Pancreas (tissue), 10 donors: ENCODE results near the gene MUSK. TPM values are rescaled to one million over a fixed set of nuclear protein-coding genes. Genes with fewer than 3 reads are reported as not detected.

Experiments
- ATAC-seq, 4 donors: fragments of 200-7000 bp; cut with Tn5 transposase; one replicate each; pipeline versions ENCODE4 v1.8.0 to v1.9.1; 2020; ENCODE audit warnings: mild to moderate bottlenecking in 4 of 4, moderate library complexity in 4 of 4
- DNase-seq, 6 donors: peaks; one replicate each; pipeline ENCODE4 v3.0.0-alpha.2; 2020
- FAIRE-seq: peaks from 2 replicates; lab custom pipeline; 2012; peaks lifted over from hg19 to GRCh38; lab: Jason Lieb, UNC
- H3K27ac ChIP-seq, 4 donors: fragments of 200-600 bp; sonication (generic); 1 replicate in 3 of 4; 2 replicates in 1 of 4; pipeline versions ENCODE4 v1.5.0 to v1.8.0; 2020
- H3K27me3 ChIP-seq, 4 donors: fragments of 200-600 bp; one replicate each; pipeline ENCODE4 v1.8.0; 2021
- H3K36me3 ChIP-seq, 3 donors: fragments of 200-600 bp; sonication (generic) in 1 of 3; one replicate each; pipeline versions ENCODE4 v1.5.0 to v1.8.0; 2020 to 2021
- H3K4me1 ChIP-seq, 3 donors: fragments of 200-600 bp; one replicate each; pipeline ENCODE4 v1.8.0; 2021
- H3K4me3 ChIP-seq, 4 donors: fragments of 200-600 bp; sonication (generic) in 2 of 4; one replicate each; pipeline versions ENCODE4 v1.5.0 to v1.8.0; 2020 to 2021
- H3K9me3 ChIP-seq, 4 donors: fragments of 200-600 bp; one replicate each; pipeline ENCODE4 v1.8.0; 2021
- WGBS, 2 donors: extraction: QIAGEN DNeasy Blood & Tissue Kit; methylation state at CpG; one replicate each; pipeline ENCODE4 v1.1.7; 2013; 5-methylcytosine and 5-hydroxymethylcytosine counted together
- intact Hi-C, 3 donors: fragments of 100-400 bp; cut with DNase I; formaldehyde crosslinking; loops; one replicate each; pipeline versions ENCODE4 v1.11.1 to v1.14.2; 2022
- polyA plus RNA-seq, 2 donors: library from polyadenylated mRNA; stranded (reverse); fragments of 200-250 nt; gene quantifications; one replicate each; pipeline ENCODE4 v1.2.3, GENCODE V29; 2013
- total RNA-seq, 6 donors: library from RNA; stranded (reverse); fragmentation: NEBNext Ultra II Directional in 4 of 6; extraction: Animal tissue kit (Norgen Biotek cat#: 25700) in 4 of 6; gene quantifications; one replicate each; pipeline versions ENCODE4 v1.2.1 to v1.2.4, GENCODE V29; 2021 to 2023
- TF ChIP-seq, protein P1 (sequence below), 4 donors: fragments of 200-600 bp; sonication (generic) in 3 of 4; IDR thresholded peaks; one replicate each; pipeline versions ENCODE4 v1.5.0 to v1.8.0; 2021; ENCODE audit warnings: antibody characterized with exemption in 4 of 4
- donor health status: healthy with polysubstance abuse.
- donor health status: DM: no; HTN: no; CAD: no; lungs with moderate emphysema.
- donor health status: DM: no; HTN: no; CAD: no.
- donor health status: control.
- donor health status: control.
- donor health status: Bipolar disorder and iron deficiency.
- donor health status: DM: yes; HTN: yes; CAD: no.
- donor health status: DM: no; HTN: no; CAD: no.
- donor health status: DM: no; HTN: no; CAD: no.
- donor health status: DM: yes; HTN: yes; CAD: no.

The MUSK gene
- total and polyA plus RNA-seq, 8 donors: 0.06 to 0.39 (median 0.16) TPM; not detected in 4

DNA sequence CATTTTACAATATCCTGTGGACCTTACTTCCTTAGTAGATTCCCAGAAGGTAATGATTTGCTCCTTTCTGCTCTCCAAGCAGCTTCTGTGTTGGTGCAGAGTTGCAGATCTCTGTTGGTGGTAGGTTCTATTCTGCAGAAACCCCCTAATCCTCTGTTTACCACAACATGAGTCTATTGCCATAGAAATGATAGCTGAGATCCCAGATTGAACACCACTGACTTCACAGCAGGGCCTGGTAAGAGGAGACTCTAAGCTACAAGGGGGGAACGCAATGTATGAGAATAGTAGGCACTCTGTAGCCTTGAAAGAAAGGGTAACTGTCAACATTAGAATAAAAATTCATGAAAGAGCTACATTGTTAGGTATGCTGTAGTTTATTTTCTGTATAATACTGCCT is 59.5 kb downstream of the MUSK start:
- no peak for ATAC-seq
- TF ChIP-seq, protein P1, sequence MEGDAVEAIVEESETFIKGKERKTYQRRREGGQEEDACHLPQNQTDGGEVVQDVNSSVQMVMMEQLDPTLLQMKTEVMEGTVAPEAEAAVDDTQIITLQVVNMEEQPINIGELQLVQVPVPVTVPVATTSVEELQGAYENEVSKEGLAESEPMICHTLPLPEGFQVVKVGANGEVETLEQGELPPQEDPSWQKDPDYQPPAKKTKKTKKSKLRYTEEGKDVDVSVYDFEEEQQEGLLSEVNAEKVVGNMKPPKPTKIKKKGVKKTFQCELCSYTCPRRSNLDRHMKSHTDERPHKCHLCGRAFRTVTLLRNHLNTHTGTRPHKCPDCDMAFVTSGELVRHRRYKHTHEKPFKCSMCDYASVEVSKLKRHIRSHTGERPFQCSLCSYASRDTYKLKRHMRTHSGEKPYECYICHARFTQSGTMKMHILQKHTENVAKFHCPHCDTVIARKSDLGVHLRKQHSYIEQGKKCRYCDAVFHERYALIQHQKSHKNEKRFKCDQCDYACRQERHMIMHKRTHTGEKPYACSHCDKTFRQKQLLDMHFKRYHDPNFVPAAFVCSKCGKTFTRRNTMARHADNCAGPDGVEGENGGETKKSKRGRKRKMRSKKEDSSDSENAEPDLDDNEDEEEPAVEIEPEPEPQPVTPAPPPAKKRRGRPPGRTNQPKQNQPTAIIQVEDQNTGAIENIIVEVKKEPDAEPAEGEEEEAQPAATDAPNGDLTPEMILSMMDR (IDR thresholded peaks at IDR 0.05): no peak
- DNase-seq: no peak
- Histone ChIP-seq H3K27ac (no peak overlapping the region), H3K4me3 (no peak overlapping the region), H3K9me3 (no peaks in the 10 kb centered on the region), H3K36me3 (no peaks in the 10 kb centered on the region), H3K4me1 (no peaks in the 10 kb centered on the region), H3K27me3 (no peaks in the 10 kb centered on the region)
- WGBS, 2 donors: 82 to 84% methylated on average over 1 of the region's 1 CpG
- intact Hi-C loops: no loop called here
- no peak for FAIRE-seq

DNA sequence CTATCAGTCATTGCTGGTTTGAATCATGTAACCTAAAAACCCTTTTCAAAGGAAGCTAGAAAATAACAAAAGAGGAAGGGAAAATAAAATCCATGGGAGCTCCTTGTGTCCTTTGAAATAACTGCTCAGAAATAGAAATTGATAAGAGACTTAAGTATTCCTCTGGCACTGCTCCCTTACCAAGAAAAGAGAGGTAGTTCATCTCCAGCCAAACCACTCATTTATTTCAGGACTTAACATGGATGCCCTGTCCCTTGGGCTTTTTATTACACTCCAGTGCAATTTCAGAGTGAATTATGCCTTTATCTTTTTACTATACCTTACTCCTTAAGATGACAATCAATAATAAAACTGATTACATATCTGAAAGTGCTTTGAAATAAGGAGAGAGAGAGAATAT is 61.0 kb downstream of the MUSK start:
- intact Hi-C loops: no loop called here
- no peaks in the 10 kb centered on the region for H3K9me3 ChIP-seq

DNA sequence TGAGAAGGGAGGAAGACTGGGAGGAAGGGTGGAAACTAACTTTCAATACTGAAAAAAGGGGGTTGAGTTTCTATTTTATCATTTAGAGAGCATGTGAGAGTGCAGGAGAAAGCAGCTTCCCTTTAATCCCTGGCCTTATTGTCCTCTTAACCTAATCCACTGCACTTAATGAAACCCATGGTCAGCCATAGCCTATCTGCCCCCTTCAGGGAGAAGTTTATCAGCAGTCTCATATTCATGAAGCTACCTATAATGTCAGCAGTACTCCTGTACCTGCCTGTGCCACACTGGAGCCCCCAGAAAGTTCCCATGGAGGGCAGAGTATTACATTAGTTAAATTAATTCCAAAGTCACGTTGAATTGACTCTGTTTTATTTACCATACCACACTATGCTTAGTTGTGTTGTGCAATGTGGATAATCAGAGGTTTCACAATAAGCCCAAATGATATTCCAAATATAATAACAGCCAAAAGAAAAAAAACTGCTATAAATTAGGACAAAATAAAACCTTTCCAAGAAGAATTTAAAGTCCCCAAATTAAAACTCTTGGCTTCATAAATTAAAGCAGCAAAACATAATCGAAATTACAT is 62.9 kb downstream of the MUSK start:
- H3K4me3 ChIP-seq: no peak overlapping the region
- TF ChIP-seq, protein P1 (IDR thresholded peaks at IDR 0.05): no peak
- ATAC-seq: no peak
- FAIRE-seq: no peak
- H3K4me1 ChIP-seq: no peaks in the 10 kb centered on the region
- no peaks in the 10 kb centered on the region for H3K36me3 ChIP-seq
- 52 to 66% methylated on average over 2 of the region's 2 CpGs for WGBS, 2 donors
- no peak overlapping the region for H3K27ac ChIP-seq
- DNase-seq: no peak
- no peaks in the 10 kb centered on the region for H3K9me3 ChIP-seq
- H3K27me3 ChIP-seq: no peaks in the 10 kb centered on the region
- intact Hi-C loops: no loop called here

More for the DNA sequence above, 61.0 kb downstream of the MUSK start:
- Histone ChIP-seq H3K27me3 (no peaks in the 10 kb centered on the region), H3K27ac (no peak overlapping the region), H3K4me3 (no peak overlapping the region), H3K4me1 (no peaks in the 10 kb centered on the region), H3K36me3 (no peaks in the 10 kb centered on the region)
- FAIRE-seq (no peak), DNase-seq (no peak), ATAC-seq (no peak)
- TF ChIP-seq, protein P1 (IDR thresholded peaks at IDR 0.05): no peak

DNA sequence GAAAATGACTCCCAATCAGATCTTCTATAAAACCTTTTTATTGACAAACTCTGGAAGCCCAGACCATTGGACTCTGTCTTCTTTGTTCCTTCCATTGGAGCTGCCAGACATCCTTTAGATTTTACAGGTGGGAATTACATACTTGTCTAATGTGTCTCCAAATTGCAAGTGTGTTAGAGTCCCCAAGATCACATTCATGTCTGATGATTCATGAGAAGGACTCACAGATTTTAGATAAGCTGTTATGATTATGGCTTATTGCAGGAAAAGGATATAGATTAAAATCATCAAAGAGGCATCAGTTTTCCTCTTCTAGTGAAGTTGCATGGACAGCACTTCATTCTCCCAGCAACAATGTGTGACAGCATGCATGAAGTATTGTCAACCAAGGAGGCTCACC is 70.4 kb downstream of the MUSK start:
- H3K4me1 ChIP-seq: no peaks in the 10 kb centered on the region
- DNase-seq (no peak), FAIRE-seq (no peak), ATAC-seq (no peak)
- intact Hi-C loops: no loop called here
- H3K27ac ChIP-seq: no peak overlapping the region
- no peak overlapping the region for H3K4me3 ChIP-seq
- H3K9me3 ChIP-seq: no peaks in the 10 kb centered on the region
- no peaks in the 10 kb centered on the region for H3K27me3 ChIP-seq
- no peaks in the 10 kb centered on the region for H3K36me3 ChIP-seq
- TF ChIP-seq, protein P1 (IDR thresholded peaks at IDR 0.05): no peak

DNA sequence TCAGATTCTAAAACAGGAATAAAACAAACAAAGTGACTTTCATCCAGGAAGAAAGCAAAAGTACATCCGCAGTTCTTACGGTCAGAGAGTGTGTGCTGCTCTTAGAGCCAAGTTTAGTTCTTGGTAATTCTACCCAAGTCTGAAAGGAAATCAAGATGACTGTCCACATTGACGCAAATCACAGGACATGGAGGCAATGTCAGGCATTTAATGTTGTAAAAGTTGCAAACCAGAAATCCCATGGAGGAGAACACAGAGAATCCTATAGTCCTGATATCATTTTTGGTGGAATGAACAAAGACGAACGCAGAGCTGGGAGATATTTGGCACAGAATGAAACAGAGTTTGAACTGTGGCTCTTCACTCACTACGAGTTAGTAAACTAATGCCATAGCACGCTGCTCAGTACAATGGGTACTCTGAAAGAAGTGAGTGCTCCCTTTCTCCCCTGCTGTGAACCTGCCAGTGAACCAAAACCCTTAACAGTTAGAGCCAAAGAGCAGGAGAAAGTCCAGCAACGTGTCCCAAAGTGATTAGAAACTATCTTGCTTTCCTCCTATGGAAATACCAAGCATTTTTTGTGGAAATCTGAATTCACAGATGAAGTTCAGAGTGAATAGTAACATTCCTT is 74.3 kb downstream of the MUSK start:
- Histone ChIP-seq H3K36me3 (no peaks in the 10 kb centered on the region), H3K4me1 (no peaks in the 10 kb centered on the region), H3K4me3 (no peak overlapping the region), H3K27me3 (no peaks in the 10 kb centered on the region), H3K27ac (no peak overlapping the region), H3K9me3 (no peaks in the 10 kb centered on the region)
- TF ChIP-seq, protein P1 (IDR thresholded peaks at IDR 0.05): no peak
- no peak for FAIRE-seq
- no peak for DNase-seq
- no peak for ATAC-seq
- intact Hi-C loops: no loop called here
- WGBS, 2 donors: 53% methylated on average over 8 of the region's 8 CpGs
